ENCODE results near the gene MBD3. TPM values are rescaled to one million over a fixed set of nuclear protein-coding genes. Genes with fewer than 3 reads are reported as not detected.

Gene MBD3
- total and polyA plus RNA-seq, 2 experiments from 2014 or later, result 27.6 to 118 TPM

GRCh38 chr19:1551068-1552040 is 41.3 kb downstream of the MBD3 start:
- Histone ChIP-seq H3K4me1 (ENCODE audit: insufficient read depth) (no peaks in the 10 kb centered on the region; the same call in 1 of the 2 replicates), H3F3A (replicated peaks; ENCODE audit: low read depth) (peaks cover 6% of the 10 kb centered on the region; the same call in 1 of the 2 replicates), H3K9me2 (ENCODE audit: insufficient read depth) (no peaks in the 10 kb centered on the region), H4K20me1 (replicated peaks; ENCODE audit: insufficient read depth) (no peaks in the 10 kb centered on the region; the same call in 1 of the 2 replicates), H3K27ac (ENCODE audit: low read depth) (no peak overlapping the region), H3K36me3 (ENCODE audit: insufficient read depth) (no peaks in the 10 kb centered on the region), H2AFZ (no peak overlapping the region), H3K27me3 (ENCODE audit: insufficient read depth) (no peaks in the 10 kb centered on the region), H3K4me2 (no peak overlapping the region), H3K79me2 (replicated peaks; ENCODE audit: insufficient read depth) (no peaks in the 10 kb centered on the region), H3K4me3 (no peak overlapping the region)
- DNase-seq (ENCODE audit: low spot score) (no peak), ATAC-seq (no peak)
- Mint-ChIP-seq H3K9me3 (peaks cover 3% of the 10 kb centered on the region; the same call in 2 of the 3 replicates), H3K4me3 (no peak overlapping the region; the same call in 2 of the 3 replicates), H3K27ac (no peak overlapping the region), H3K27me3 (ENCODE audit: insufficient read depth, low read depth, poor library complexity) (peaks cover 13% of the 10 kb centered on the region), H3K36me3 (ENCODE audit: low read depth) (peaks cover 4% of the 10 kb centered on the region; the same call in 1 of the 3 replicates), H3K4me1 (no peaks in the 10 kb centered on the region)
- TF ChIP-seq JUNB (IDR thresholded peaks at IDR 0.05; ENCODE audit: unreplicated experiment) (no peak), NANOG (IDR thresholded peaks at IDR 0.05; ENCODE audit: borderline replicate concordance) (no peak)

GRCh38 chr19:1549332-1549945 is 43.2 kb downstream of the MBD3 start:
- H3K9me2 ChIP-seq (ENCODE audit: insufficient read depth), result no peaks in the 10 kb centered on the region
- H3K36me3 Mint-ChIP-seq (ENCODE audit: low read depth), result no peaks in the 10 kb centered on the region
- H3K27me3 Mint-ChIP-seq (ENCODE audit: insufficient read depth, low read depth, poor library complexity), result peaks cover 22% of the 10 kb centered on the region
- no peaks in the 10 kb centered on the region; the same call in 1 of the 2 replicates for H3K4me1 ChIP-seq (ENCODE audit: insufficient read depth)
- no peaks in the 10 kb centered on the region for H3K36me3 ChIP-seq (ENCODE audit: insufficient read depth)
- no peak overlapping the region for H3K4me3 Mint-ChIP-seq
- no peaks in the 10 kb centered on the region for H3K27me3 ChIP-seq (ENCODE audit: insufficient read depth)
- DNase-seq (ENCODE audit: low spot score) (no peak), ATAC-seq (no peak)
- no peak overlapping the region for H3K4me3 ChIP-seq
- H3K4me1 Mint-ChIP-seq, result no peaks in the 10 kb centered on the region
- no peak overlapping the region for H3K27ac ChIP-seq (ENCODE audit: low read depth)
- peaks cover 3% of the 10 kb centered on the region; the same call in 2 of the 3 replicates for H3K9me3 Mint-ChIP-seq
- no peak overlapping the region for H2AFZ ChIP-seq
- H3K27ac Mint-ChIP-seq, result no peak overlapping the region
- H3K79me2 ChIP-seq (replicated peaks; ENCODE audit: insufficient read depth), result no peaks in the 10 kb centered on the region
- no peaks in the 10 kb centered on the region; the same call in 1 of the 2 replicates for H4K20me1 ChIP-seq (replicated peaks; ENCODE audit: insufficient read depth)
- no peak for TF ChIP-seq NANOG (IDR thresholded peaks at IDR 0.05; ENCODE audit: borderline replicate concordance)
- no peak for TF ChIP-seq CTCF (conservative IDR thresholded peaks at IDR 0.05; ENCODE audit: low read depth in 2 of 2)
- TF ChIP-seq REST (IDR thresholded peaks at IDR 0.05; ENCODE audit: unreplicated experiment), result no peak
- TF ChIP-seq ZNF114 (CRISPR knock-in tag; IDR thresholded peaks at IDR 0.05), result no peak
- TF ChIP-seq ZNF331 (CRISPR knock-in tag; IDR thresholded peaks at IDR 0.05; ENCODE audit: low read depth), result no peak
- no peak for TF ChIP-seq EZH2 (IDR thresholded peaks at IDR 0.05; ENCODE audit: low read depth, unreplicated experiment)
- TF ChIP-seq JUNB (IDR thresholded peaks at IDR 0.05; ENCODE audit: unreplicated experiment), result no peak
- no peak for TF ChIP-seq CREB1 (CRISPR knock-in tag; IDR thresholded peaks at IDR 0.05; ENCODE audit: low read depth)
- no peak for TF ChIP-seq EZH2phosphoT487 (IDR thresholded peaks at IDR 0.05; ENCODE audit: unreplicated experiment)
- H3F3A ChIP-seq (replicated peaks; ENCODE audit: low read depth), result peaks cover 5% of the 10 kb centered on the region; the same call in 1 of the 2 replicates
- H3K4me2 ChIP-seq, result no peak overlapping the region
